GM03348 (cell line): Measurements from ENCODE around the gene STARD3.
A peak's percentile ranks its signal among the peaks of the same experiment; 100 is the strongest.
"Not testable (repeated sequence)": the region's sequence is repeated elsewhere in the genome, so short reads cannot be mapped to it uniquely, and the experiment has no call there.

Source experiments
- DNase-seq: peaks from one replicate; pipeline ENCODE4 v3.0.0; 2012; ENCODE audit warnings: low spot score

STARD3 gene

DNA sequence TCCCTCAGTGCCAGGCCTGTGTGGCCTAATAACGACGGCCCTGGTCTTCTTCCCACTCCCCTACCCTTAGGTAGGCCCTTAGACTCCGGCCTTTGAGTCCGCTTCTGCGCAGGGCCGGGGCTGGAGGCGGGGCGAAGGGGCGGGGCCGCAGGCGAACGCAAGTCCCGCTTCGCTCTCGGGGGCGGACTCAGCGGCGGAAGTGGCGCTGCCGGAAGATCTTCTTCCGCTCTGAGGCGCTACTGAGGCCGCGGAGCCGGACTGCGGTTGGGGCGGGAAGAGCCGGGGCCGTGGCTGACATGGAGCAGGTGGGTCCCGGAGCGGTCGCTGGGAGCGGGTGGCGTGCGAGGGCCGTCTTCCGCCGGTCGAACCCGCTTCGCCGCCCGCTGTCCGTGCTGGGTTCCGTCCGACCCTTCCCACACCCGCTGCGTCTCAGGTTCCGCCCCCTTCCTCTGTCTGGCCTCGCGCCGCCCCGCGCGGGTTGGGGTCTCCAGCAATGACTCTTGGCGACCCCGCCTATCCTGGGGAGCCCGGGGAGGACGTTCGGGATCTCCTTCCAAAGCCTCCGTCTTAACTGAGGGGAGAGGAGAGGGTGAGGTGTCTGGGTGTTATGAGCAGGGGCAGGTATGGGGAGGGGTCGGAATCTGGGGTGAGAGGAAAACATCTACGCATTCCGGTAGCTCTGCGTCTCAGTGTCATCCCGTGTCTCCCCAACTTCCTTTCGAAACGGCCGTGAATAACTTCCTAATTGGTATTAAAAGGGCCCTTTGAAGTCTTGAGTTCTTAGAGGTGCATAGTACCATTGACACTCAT lies at the start of gene STARD3:
TSS of gene STARD3 (plus strand) at position 218 of the 810 bp plus-strand sequence. CDS start 16,388 bp downstream, outside the sequence.
- DNase-seq = peak; percentile 97

GRCh38 chr17:39590180-39590579 lies 46.8 kb upstream of the STARD3 start:
- not testable (repeated sequence) for DNase-seq

DNA sequence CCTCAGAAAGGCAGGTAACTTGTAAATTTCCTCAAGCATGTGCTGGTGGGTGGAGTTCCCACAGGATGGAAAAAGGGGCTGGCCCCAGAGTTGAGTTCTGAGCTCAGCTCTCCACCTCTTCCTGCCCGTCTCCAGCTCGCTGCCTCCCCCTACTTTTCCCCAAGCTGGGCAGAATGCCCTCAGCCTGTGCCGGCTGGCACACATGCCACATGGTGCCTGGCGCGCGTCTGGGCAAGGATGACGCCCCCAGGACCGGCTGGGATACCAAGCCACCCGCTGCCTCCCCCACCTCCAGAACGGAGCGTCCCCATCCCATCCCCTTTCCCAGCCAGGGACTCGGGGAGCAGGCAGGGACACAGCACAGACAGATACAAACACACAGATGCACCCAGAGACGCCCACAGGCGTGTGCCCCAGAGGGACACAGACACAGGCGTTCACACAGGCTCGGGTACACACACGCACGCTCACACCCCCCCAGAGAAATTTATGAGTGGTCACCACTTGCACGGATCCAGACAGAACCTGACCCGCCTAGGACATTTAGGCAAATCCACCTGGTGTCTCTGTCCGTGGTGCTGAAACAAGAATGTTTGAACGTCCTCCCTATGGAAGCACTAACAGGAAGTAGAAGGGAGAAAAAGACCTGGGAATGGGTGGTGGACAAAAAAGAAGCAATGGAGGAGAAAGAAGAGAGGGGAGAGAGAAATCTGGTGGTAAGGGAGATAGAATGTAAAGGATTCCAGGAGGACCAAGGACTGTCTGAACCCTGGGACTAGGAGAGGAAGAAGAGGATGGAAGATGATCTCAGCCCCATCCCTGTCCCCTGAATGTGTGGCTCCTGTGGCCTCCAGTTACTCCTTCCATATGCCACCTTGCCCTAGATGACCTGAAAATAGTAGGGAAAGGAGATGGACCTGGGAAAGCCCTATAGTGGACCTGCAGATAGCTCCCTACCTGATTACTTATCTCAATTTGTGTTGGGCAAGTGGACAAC lies 44.7 kb upstream of the STARD3 start:
- peak; percentile 45 for DNase-seq

GRCh38 chr17:39593371-39593770 lies 43.6 kb upstream of the STARD3 start:
- DNase-seq = no peak

DNA sequence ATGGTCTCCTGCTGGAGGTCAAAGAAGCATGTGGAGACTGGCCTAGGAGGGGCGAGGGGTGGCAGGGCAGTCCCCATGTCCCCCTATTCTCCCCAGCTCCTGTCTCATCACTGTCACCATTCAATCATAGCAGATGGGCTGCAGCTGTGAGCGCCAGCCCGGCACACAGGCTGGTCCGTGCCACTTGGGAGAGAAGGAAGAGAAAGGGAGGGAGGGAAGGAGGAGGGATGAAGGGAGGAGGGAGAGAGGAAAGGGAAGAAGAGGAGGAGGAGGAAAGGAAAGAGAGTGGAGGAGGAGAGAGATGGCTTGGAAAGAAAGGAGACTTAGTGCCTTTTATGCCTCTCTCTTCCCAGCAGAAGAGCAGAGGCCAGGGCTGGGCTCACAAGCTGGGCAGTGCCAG lies 41.6 kb upstream of the STARD3 start:
- no peak for DNase-seq

DNA sequence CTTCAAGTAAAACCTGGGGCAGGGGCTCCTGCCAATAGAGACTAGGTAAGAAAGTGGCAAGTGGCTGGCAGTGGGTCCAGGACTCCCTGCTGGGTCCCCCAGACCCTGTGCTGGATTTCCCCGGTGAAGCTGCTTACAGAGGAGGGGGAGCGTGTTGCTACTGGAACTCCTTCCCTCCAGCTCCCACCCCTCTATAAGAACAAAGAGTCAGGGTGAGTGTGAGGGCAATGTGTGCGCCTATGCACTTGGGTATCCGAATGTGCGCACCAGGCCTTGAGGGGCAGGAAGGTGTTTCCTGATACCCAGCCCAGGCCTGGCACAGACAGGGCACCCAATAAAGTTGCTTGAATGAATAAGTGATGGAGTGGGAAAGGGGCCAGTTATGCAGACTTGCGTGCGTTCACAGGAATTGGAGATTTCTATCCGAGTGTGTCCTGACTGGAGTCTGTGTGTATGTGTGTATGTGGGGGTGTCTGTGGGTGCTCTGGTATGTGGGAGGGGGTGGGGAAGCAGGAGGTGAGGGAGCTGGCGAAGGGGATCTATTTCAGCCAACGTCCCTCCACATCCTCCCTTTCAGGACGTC lies 40.9 kb upstream of the STARD3 start:
- DNase-seq = no peak

DNA sequence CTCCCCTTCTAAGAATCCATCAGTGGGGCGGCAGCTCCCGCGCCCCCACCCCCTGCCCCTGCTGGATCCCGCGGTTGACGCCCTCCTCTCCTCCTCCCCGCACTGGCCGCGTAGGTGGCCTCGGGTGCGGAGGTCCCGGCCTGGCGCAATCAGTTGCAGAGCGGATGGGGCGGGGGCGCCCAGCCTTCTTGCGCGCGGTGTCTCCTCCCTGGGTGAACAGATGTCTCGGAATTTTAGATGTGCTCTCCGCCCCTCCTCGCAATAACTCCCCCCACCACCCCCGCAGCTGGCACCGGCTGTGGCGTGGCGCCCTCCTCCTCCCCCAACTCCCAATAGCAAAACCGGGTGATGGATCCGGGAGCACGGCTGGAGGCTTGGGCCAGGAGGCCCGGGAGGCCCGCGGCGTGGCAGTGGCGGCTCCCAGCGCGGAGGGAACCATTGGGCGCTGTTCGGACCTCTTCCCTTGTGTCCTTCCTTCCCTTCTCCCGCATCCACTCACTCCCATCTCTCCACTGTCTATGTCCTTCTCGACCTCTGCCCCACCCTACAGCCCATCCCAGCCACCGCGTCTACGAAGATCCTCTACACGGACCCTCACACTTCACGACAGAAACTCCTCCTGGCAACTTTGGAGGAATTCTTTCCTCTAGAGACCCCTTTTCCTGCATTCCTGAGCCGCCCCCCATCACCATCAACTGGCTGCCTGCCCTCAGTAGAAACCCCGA lies 40.2 kb upstream of the STARD3 start:
- no peak for DNase-seq

DNA sequence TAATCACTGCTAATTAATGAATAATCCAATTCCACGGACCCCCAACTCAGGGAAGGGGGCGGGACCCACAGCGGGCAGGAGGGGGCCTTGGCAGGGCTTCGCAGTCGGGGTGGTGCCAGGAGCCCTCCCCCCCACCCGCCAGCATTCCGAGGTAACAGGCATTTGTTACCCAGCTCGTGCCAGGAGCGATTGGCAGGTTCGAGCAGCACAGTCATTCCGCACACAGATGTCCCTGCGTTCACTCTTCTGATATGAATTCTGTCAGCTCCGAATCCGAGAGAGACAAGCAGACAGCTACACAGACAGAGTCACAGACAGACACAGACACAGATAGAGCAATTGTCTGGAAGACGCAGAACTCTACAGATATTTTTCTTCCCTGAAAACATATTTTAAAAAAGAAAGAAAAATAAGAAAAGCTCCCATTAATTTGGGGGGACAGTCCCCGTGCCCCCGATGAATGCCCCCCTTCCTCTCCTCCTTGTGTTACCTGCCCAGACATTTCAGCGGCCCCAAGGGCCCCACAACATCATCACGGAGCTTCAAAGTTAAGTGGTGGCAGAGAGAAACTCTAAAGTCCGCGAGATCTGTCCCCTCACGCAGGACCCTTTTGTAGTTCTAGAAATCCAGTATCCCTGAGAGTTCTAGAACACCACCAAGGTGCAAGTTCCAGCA lies 39.4 kb upstream of the STARD3 start:
- DNase-seq = no peak

GRCh38 chr17:39598047-39598481 lies 38.9 kb upstream of the STARD3 start:
- DNase-seq = no peak

GRCh38 chr17:39598630-39599003 lies 38.3 kb upstream of the STARD3 start:
- no peak for DNase-seq

DNA sequence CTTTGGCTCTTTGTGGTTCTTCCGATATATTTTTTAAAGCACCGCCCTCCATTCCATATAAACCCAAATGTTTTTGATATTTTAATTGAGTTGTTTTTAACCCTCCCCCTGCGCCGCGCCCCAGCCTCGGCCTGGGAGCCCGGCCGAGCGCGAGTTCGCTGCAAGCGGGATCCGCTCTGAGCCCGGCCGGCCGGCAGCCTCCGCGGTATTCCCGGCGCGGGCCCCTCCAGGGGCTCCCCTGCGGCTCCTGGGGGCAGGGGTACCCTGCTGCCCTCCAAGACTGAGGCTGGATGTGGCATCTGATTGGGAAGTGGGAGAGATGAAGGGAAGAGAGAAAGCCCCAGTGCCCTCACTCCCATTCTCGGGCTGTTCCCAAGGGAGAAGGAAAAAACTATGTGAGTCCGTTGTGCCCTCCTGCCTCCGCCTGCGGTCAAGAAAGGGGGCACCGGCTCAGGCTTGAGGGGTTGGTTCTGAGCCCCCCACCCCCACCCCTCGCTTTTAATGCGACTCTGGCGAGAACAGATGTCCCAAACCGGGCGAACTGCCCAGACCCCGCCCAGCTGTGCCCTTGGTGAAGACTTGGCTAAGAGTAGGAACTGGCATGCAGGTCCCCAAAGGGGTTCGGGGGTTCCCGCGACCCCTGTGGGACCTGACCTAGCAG lies 37.8 kb upstream of the STARD3 start:
- no peak for DNase-seq

DNA sequence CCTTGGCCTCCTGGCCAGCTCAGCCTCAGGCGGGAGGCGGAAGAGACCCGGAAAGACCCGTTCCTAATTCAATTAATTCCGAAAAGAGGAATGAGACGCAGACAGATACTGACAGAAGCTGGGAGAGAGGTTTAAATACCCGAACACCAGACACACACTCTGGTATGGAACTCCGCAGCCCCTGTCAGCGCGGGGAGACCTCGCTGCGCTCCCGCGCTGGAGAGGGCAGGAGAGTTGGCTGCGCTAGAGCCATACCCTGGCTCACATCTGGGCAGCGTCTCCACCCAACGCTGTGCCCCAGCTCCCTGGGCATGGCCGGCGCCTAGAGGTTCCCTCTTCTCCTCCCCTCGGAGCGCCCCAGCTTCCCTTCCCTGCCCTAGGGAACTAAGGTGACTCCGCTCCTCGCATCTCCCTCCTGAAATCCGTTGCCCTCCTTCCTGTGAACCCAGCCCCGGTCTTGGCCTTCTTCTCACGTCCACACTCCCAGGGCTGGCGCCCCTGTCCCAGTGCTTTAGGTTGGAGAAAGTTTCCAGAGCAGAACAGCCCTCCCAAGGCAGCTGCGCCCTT lies 37.2 kb upstream of the STARD3 start:
- no peak for DNase-seq

DNA sequence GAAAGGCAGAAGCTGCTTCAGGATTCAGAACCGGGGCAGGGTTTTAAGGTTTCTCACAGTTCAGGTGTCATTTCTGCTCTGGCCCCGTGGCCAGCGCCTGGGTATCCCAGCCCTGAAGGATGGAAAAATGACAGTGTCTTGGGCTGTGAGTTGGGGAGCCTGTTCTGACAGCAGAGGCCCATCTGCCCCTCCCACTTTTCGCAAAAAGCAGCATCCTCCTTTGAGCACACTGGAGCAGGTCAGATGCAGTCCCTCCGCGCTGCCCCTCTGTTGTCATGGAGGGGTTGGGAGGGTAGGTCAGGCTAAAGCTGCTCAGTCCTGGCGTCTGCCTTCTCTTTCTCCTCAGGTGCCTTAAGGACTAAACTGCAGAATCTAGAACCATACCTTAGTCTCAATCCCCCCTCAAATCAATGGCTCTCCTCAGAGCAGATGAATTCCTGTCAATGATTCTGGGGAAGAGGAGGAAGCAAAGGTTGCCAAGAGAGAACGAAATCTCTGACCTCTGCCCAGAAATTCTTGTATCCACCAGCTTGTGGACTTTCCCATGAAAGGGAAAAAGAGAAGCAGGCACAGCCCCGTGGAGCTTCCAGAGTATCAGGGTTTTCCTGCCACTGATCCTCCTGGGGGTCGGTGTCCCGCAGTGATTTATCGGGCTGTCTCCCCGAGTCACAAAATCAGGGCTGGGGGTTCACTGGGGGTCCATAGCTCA lies 36.5 kb upstream of the STARD3 start:
- no peak for DNase-seq

GRCh38 chr17:39600997-39601597 lies 35.8 kb upstream of the STARD3 start:
- no peak for DNase-seq

DNA sequence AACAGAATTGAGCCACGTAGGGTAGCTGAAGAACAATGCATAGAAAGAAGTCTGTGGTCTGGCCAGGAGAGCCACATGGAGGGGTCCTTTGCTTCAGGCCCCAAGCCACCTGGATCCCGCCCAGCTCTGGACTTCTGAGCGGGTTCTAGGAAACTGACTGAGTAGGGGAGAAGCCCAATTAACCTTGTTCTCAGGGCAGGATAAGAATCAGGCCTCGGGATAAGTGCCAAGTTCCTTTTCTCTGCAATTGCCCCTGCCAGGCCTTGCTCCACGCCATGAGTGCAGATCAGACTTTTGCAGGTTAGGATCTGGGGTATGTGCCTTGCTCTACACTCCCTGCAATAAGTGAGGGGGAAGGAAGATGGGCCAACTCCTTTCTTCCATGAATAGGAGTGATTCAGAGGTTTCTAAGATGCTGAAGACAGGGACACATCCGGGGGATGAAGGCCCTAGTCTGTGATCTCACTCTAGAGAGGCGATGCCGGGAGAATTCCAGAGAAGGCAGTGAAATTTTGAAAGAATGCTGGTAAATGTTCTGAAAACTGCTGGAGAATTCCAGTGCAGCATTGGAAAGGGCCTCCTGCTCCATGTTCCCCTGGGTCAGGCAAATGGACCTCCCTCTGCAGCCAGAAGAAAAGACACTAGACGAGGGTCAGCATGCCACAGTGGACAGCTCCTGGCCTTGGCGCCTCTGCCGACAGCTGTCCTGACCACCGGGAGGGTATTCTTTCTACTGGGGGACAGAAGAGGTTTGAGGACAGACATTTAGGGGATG lies 35.0 kb upstream of the STARD3 start:
- no peak for DNase-seq

DNA sequence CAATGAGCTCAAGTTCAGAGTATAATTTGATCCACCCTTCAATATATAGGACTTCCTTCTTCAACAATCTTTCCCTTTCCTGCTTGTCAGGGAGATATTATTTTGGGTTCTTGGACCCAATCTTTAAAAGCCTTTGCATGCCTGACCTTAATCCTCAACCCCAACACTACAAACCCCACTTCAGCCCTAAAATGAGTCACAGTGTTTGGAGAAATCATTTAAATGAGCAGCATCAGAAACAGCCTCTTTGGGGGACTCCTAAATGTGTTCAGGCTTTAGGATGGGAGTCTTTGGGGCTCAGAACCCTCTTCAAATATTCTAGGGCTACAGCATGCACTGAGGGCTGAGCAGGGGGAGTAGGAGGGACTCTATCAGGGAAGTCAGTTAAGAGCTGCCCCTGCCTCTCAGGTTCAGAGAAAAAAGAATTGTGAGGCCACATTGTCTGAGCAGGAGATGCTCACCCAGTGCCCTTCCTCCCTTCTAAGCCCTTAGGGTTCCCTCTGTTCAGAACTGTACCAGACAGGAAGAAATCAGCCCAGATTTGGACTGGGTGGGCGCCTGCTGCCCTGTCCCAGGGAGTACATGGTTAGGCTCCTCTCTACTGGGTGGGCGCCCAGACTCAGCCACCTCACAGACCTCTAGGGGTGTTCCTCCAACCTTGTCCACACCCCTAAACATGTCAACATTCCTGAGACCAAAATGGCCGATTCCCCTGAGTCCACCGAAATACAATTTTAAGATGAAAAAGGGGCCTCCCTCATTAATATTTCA lies 34.2 kb upstream of the STARD3 start:
- DNase-seq = no peak

DNA sequence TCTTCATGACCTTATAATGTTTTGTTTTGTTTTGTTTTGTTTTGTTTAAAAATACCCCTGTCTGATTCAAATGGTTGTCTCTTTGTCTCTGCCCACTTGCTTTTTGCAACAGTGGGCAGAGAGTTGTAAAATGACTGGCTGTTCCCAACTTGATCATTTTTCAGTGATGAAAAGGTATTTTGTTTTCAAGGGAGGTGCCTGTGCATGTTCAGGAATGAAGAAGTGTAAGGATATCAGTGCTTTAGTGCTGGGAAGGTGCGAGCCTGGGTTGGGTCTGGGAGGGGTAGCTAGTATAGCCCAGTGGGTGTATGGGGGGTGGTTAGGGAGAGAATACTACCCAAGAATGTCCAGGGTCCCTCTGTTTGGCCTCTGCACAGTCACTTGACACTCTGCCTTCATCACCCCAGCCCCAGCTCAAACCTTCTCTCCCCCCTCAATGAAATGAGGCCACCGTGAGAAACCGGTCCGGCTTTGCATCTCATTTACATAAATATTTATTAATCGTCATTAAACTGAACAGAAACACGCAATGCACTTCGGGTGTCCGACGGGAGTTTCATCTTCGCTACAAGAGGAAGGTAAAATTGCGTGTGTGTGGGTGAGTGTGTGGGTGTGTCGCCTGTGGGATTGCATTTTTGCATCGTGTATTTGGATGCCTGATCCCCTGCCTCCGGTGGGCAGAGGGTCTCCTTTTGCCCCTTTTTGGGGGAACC lies 33.5 kb upstream of the STARD3 start:
- DNase-seq = no peak
